ENCODE measurements around the gene NBL1.

The NBL1 gene

GRCh38 chr1:19646377-19647319 lies 2.5 kb downstream of the NBL1 start:
- no peak for FAIRE-seq

GRCh38 chr1:19647643-19648042 lies 3.5 kb downstream of the NBL1 start:
- no peak for FAIRE-seq

DNA sequence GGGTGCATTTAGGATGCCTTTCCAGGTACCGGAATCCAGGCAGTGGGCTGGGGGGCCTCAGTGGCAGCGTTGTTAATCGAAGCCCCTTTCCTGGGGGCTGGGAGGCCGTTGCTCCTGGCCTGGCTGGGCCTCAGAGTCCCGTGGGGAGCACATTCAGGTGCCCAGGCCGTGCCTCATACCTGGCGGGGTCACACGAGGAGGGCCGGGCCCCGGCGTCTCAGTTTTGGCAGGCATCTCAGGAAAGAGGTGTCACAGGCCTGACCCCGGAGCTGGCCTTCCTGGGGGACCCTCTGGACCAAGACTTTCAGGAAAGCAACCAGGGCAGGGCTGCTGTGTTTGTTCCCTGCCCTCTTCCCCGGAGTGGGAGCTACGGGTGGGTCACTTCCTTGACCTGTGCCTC lies 4.1 kb downstream of the NBL1 start:
- no peak for FAIRE-seq

GRCh38 chr1:19648689-19649088 lies 4.6 kb downstream of the NBL1 start:
- no peak for FAIRE-seq

- no peak for FAIRE-seq
Observed at GRCh38 chr1:19650416-19651140, 6.5 kb downstream of the NBL1 start.

DNA sequence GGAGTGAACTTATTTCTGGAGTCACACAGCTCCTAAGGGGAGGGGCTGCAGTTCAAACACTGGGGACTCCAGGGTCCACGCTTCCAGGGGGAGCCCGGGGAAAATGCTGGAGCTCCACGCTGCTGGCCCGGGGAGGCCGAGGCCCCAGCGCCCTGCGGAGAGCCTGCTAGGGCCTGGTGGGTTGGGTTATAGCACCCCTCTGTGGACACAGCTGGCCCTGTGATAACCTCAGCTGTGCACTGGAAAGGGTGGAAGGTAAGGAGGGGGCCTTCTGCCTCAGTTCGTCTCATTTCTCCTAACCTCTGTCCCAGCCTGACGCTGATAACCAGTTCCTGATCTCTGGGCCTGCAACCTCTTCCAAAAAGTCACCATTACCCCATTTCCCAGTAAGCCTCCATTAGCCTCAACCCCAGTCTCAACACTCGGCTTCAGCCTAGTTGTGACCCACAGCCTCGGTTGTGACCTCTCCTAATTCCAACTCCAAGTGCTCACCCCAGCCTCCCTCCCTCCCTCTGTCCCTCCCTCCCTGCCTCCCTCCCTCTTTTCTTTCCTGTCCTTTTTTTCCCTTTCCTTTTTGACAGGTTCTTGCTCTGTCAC lies 7.1 kb downstream of the NBL1 start:
- FAIRE-seq: no peak

DNA sequence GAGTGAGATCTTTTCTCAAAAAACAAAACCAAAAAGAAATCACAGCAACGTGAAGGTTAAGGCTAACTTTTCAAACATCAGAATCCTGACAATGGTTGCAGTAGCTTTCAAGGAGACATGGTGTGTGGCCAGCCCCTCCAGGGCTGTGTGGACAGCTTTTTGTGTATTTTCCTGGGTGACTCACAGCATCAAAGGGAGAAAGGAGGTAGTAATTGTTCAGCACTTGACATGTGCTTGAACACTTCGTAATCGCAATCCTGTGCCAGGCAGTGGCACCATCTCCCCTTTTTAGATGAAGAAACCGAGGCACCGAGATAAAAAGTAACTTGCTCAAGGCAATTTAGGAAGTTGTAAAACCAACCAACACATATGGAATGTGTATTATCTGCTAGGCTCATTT lies 10.3 kb downstream of the NBL1 start:
- FAIRE-seq: no peak

GRCh38 chr1:19654886-19655717 lies 11.0 kb downstream of the NBL1 start:
- FAIRE-seq: no peak

DNA sequence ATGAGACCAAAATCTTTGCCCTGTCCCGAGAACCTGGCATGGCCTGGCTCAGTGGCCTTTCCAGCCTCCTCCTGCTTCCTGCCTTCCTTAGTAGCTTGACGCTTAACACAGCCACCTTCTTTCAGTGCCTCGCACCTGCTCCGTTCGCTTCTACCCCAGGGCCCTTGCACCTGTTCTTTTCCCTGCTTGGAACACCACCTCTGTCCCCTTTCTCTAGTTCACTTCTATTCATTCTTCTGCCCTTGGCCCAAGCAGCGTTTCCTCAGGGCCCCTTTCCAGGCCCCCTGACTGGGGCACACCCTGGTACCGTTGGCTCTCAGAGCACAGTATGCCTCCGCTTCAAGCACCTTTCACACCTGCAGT lies 11.6 kb downstream of the NBL1 start:
- no peak for FAIRE-seq

GRCh38 chr1:19656134-19656779 lies 12.1 kb downstream of the NBL1 start:
- no peak for FAIRE-seq

DNA sequence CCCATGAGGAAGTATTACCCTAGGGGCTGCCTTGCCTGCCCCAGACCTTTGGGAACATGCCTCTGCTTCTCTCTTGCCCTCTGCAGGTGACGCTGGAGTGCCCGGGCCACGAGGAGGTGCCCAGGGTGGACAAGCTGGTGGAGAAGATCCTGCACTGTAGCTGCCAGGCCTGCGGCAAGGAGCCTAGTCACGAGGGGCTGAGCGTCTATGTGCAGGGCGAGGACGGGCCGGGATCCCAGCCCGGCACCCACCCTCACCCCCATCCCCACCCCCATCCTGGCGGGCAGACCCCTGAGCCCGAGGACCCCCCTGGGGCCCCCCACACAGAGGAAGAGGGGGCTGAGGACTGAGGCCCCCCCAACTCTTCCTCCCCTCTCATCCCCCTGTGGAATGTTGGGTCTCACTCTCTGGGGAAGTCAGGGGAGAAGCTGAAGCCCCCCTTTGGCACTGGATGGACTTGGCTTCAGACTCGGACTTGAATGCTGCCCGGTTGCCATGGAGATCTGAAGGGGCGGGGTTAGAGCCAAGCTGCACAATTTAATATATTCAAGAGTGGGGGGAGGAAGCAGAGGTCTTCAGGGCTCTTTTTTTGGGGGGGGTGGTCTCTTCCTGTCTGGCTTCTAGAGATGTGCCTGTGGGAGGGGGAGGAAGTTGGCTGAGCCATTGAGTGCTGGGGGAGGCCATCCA lies 12.8 kb downstream of the NBL1 start:
- no peak for FAIRE-seq

DNA sequence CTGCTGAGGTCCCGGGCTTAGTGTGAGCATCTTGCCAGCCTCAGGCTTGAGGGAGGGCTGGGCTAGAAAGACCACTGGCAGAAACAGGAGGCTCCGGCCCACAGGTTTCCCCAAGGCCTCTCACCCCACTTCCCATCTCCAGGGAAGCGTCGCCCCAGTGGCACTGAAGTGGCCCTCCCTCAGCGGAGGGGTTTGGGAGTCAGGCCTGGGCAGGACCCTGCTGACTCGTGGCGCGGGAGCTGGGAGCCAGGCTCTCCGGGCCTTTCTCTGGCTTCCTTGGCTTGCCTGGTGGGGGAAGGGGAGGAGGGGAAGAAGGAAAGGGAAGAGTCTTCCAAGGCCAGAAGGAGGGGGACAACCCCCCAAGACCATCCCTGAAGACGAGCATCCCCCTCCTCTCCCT lies 13.4 kb downstream of the NBL1 start:
- no peak for FAIRE-seq

DNA sequence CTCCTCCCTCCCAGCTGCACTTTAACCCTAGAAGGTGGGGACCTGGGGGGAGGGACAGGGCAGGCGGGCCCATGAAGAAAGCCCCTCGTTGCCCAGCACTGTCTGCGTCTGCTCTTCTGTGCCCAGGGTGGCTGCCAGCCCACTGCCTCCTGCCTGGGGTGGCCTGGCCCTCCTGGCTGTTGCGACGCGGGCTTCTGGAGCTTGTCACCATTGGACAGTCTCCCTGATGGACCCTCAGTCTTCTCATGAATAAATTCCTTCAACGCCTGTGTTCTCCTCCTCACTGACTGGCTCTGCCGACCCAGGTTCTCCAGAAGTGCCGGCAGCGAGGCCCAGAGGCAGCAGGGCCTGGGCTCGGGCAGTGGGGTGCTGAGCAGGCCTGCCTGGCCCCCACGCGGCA lies 14.1 kb downstream of the NBL1 start:
- no peak for FAIRE-seq

DNA sequence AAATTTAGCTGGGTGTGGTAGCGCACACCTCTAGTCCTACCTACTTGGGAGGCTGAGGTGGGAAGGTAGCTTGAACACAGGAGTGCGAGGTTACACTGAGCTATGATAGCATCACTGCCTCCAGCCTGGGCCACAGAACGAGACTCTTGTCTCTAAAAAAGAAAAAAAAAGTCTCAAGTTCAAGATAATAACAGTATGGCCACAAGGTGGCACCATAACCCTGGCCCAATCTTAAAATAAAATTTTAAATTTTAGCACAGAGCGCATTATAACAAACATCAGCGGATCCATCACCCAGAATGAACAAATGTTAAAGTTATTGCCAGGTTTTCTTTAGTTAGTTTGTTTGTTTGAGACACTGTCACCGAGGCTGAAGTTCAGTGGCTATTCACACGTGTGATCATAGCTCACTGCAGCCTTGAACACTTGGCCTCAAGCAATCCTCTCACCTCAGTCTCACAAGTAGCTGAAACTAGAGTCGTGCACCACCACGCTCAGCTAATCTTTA lies 17.7 kb downstream of the NBL1 start:
- peak; percentile 88 for FAIRE-seq

DNA sequence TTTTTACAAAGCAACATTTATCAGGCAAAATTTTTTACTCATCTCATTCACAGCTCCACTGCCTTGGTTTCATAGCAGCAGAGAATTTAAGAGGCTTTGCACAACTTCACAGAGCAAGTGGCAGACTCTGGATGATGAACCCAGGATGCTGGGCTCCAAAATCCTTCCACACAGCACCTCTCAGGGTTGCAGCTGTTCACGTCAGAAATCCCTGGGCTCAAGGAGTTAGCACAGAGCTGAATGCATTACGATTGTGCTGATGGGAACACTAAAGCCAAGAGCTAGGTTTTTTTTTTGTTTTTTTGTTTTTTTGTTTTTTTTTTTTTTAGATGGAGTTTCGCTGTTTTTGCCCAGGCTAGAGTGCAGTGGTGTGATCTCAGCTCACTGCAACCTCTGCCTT lies 18.2 kb downstream of the NBL1 start:
- FAIRE-seq: no peak

GRCh38 chr1:19664453-19665185 lies 20.5 kb downstream of the NBL1 start, which contains the start of gene HTR6:
TSS of gene HTR6 (plus strand) at chr1:19664875. CDS start at chr1:19665754, 879 bp downstream.
- FAIRE-seq: no peak

- no peak for FAIRE-seq
Observed at GRCh38 chr1:19665186-19665495, 21.0 kb downstream of the NBL1 start.

- no peak for FAIRE-seq
Observed at GRCh38 chr1:19665496-19666465, 21.7 kb downstream of the NBL1 start.

DNA sequence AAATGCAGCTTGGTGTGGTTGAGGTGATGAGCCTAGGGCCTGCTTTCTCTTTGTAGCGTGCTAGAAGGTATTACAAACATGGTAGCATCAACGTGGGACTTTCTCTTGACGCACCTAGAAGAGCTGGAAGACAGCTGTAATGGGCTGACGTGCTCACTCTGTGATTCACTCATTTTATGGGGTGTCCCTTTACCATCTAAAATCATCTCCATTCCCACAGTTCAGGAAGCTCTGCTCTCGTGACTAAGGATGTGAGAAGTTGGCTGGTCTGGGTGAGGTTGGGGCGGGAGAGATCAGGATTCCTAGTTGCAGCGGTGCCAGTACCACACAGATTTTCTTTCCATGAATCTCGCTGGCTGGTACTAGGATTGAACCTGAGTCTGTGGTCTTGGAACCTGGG lies 24.8 kb downstream of the NBL1 start:
- no peak for FAIRE-seq

DNA sequence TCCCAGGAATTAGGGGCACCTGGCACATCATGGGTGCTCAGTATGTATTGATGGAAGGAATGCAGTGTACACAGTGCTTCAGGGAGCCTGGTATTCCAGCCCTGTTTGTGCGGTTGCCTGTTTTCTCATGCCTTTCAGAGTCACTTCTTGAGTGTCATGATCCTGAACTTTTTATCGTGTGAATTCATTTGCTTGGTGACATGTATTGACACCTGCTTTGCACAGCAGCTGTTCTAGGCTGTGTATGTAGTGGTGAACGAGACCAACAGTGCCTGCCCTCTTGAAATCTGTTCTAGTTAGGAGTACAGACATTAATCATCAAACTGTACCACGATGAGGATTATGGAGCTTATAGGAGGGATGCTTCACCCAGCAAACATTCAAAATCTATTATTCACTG lies 26.7 kb downstream of the NBL1 start:
- no peak for FAIRE-seq
